Prostate gland (tissue), 2 donors: ENCODE data around the gene TSHZ3.

Experiments
- POLR2A ChIP-seq: fragments of 450-650 bp; IDR thresholded peaks from one replicate; pipeline ENCODE4 v1.6.1; 2016; ENCODE audit warnings: antibody characterized with exemption, mild to moderate bottlenecking
- TF ChIP-seq, protein P1 (sequence below), 4 experiments: fragments of 200-600 bp in 2 of 4; fragments of 450-650 bp in 2 of 4; sonication (generic) in 2 of 4; IDR thresholded peaks; 1 replicate in 3 of 4; 2 replicates in 1 of 4; pipeline ENCODE4 v1.5.1; 2016 to 2019; ENCODE audit warnings: antibody characterized with exemption in 4 of 4, mild to moderate bottlenecking in 2 of 4, moderate library complexity in 2 of 4

DNA sequence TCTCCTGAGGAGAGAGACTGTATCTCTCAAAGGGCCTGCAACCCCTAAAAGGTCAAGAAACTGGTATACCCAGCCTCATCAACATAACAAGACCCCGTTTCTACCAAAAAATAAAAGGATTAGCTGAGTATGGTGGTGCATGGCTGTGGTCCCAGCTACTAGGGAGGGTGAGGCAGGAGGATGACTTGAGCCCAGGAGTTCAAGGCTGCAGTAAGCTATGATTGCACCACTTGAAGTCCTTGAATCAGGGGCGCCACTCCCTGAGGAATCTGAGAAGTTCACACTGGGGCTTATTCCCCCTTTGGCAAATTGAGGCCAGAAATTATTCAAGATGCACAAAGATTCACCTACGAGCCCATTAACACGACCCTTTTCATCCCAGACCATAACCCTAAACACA, 83.0 kb downstream of the TSHZ3 start:
- TF ChIP-seq, protein P1, sequence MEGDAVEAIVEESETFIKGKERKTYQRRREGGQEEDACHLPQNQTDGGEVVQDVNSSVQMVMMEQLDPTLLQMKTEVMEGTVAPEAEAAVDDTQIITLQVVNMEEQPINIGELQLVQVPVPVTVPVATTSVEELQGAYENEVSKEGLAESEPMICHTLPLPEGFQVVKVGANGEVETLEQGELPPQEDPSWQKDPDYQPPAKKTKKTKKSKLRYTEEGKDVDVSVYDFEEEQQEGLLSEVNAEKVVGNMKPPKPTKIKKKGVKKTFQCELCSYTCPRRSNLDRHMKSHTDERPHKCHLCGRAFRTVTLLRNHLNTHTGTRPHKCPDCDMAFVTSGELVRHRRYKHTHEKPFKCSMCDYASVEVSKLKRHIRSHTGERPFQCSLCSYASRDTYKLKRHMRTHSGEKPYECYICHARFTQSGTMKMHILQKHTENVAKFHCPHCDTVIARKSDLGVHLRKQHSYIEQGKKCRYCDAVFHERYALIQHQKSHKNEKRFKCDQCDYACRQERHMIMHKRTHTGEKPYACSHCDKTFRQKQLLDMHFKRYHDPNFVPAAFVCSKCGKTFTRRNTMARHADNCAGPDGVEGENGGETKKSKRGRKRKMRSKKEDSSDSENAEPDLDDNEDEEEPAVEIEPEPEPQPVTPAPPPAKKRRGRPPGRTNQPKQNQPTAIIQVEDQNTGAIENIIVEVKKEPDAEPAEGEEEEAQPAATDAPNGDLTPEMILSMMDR (IDR thresholded peaks at IDR 0.05): no peak
- no peak for TF ChIP-seq POLR2A
